AG10803 (cell line): Measurements from ENCODE around the gene ARHGEF28.

Experiments
- DNase-seq: peaks from one replicate; pipeline ENCODE4 v3.0.0; 2010; ENCODE audit warnings: low read depth
- H3K4me3 ChIP-seq: 2 replicates; pipeline ENCODE4 v1.5.1; 2011; ENCODE audit warnings: mild to moderate bottlenecking, low read length, control low read depth
- TF ChIP-seq, protein P1 (sequence below): conservative IDR thresholded peaks from 2 replicates; pipeline ENCODE4 v1.5.1; 2011; ENCODE audit warnings: mild to moderate bottlenecking, low read length, control low read depth, inconsistent platforms

ARHGEF28 gene

DNA sequence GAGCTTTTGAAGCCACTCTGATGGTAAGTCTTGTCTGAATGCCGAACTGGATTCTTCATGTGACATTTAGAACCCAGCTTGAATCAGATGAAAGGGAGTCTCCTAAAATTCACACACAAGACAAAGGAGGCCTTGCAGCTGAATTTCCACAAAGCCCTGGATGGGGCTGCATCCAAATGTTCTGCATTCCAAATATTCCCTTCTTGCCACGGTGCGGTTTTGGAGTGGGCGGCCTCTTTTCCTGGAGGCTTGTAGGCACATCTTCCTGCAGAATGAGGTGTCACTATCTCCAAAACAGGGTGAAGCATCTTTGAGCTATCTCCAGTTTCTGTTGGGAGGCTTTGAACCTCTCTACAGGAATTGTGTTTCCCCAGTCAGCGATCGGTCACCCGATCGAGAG is 342.7 kb downstream of the ARHGEF28 start:
- peak; percentile 55 for DNase-seq
- no peak overlapping the region for H3K4me3 ChIP-seq
- TF ChIP-seq, protein P1, sequence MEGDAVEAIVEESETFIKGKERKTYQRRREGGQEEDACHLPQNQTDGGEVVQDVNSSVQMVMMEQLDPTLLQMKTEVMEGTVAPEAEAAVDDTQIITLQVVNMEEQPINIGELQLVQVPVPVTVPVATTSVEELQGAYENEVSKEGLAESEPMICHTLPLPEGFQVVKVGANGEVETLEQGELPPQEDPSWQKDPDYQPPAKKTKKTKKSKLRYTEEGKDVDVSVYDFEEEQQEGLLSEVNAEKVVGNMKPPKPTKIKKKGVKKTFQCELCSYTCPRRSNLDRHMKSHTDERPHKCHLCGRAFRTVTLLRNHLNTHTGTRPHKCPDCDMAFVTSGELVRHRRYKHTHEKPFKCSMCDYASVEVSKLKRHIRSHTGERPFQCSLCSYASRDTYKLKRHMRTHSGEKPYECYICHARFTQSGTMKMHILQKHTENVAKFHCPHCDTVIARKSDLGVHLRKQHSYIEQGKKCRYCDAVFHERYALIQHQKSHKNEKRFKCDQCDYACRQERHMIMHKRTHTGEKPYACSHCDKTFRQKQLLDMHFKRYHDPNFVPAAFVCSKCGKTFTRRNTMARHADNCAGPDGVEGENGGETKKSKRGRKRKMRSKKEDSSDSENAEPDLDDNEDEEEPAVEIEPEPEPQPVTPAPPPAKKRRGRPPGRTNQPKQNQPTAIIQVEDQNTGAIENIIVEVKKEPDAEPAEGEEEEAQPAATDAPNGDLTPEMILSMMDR: no peak

DNA sequence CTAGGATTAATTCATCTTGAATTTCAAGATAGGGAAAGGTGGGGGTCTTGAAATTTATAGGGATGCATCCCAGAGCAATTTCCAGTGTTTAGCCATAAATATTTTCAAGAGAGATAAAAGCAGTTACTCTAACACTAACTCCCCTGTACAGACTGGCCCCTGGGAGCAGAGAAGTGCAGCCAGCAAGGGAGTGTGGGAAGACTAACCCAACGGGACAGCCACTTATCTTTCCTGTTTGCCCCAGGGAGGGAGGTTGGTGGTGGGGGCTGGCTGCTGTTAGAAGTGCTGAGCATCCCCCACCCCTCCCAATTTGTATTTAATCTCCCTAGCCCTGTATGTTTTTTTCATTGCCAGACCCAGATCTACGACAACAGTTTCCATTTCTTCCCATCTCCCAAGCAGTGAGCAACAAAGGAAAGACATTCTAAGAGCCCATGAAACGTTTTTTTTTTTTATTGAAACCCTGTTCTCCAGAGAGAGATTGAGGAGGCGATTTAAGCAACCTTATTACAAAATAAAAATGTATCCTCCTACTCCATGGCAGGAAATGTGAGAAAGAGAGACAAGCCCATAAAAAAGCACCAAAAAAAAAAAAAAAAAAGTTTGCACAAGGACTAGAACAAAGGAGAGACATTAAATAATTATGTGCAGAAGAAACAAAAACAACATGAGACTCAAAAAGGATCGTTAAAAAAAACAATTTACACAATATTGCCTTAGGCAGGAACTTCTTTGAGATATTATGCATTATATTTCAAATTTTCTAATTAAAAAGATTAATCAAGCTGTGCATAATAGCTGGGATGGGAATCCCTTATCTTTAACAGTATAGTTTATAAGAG is 343.4 kb downstream of the ARHGEF28 start:
- no peak overlapping the region for H3K4me3 ChIP-seq
- DNase-seq: no peak
- TF ChIP-seq, protein P1: no peak

DNA sequence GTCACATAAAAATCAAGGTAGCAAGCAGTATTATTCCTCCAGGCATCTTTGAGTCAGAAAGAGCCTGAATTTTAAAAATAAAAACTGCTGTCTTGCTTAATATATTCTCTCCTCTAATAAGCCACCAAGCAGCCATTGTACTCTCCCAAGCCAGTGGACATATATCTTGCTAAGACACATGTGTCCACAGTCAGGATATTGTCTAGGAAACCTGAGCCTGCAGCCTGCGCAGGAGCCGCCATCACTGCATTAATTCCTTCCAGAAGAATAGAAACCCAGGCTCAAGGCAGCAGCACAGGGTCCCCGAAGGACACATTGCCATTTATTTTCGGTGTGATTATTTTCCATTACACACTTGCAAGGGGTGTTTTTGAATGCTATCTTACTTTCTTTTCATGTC is 345.3 kb downstream of the ARHGEF28 start:
- H3K4me3 ChIP-seq: no peak overlapping the region
- no peak for DNase-seq
- TF ChIP-seq, protein P1: no peak

DNA sequence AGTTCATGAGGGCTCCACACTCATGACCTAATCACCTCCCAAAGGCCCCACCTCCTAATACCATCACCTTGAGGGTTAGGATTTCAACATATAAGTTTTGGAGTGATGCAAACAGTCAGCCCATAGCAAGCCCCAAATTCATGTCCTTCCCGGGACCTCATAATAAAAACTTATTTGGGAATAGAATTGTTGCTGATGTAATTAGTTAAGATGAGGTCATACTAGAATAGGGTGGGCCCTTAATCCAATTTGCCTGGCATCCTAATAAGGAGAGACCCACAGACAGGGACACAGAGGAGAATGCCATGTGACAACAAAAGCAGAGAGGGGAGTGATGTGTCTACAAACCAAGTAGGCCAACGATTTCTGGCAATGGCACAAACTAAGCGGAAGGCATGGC is 347.1 kb downstream of the ARHGEF28 start:
- DNase-seq: no peak
- TF ChIP-seq, protein P1: no peak

DNA sequence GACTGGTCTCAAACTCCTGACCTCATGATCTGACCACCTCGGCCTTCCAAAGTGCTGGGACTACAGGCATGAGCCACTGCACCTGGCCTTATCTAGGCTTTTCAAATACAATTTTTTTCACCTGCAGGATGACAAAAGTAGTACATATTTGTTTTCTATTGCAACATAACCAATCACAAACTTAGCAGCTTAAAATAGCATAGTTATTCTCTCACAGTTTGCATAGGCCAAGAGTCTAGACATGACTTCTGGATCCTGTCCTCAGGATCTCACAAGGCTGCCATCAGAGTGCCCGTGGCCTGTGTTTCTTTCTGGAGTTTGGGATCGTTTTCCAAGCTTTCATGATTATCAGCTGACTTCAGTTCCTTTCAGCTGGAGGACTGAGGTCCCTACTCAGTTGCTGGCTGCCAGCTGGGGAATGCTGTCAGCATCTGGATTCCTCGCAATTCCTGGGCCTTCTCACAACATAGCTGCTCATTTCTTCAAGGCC is 348.9 kb downstream of the ARHGEF28 start:
- TF ChIP-seq, protein P1: no peak
- peak; percentile 51 for DNase-seq
- H3K4me3 ChIP-seq: no peak overlapping the region

More for the DNA sequence above, 347.1 kb downstream of the ARHGEF28 start:
- no peak overlapping the region for H3K4me3 ChIP-seq

DNA sequence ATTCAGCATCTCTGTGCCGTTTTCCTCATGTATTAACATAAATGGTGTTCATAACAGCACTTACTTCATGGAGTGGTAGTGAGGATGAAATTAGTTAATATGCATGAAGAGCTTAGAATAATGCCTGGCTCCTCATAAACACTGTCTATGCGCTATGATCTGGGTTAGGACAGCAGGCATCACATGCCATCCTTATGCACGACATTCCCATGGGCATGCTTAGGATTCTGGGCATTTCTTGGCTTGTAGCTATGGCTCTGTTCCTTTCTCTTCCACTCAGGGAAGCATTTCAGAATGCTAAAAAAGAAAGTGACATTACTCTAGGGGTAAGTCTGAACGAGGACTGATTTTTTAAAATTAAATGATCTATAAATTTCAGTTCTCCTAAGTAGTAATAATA is 349.8 kb downstream of the ARHGEF28 start:
- no peak overlapping the region for H3K4me3 ChIP-seq
- DNase-seq: no peak
- TF ChIP-seq, protein P1: no peak

DNA sequence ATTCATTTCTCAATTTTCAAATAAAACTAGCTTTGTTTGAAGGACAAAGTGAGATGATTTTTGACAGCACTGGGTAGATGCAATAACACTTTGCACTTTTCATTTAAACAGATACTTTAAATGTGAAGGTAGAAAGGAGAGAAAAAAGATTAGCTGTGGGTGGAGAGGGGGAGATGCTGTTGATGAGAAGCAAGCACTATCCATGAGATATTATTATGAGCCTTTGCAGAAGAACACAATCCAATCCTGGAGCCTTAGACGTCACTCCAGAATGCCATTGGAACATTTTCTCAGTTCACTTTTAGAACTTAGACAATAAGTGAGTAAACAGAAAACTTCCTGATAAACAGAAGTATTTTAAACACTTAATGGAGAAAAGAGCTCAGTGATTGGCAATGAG is 351.1 kb downstream of the ARHGEF28 start:
- H3K4me3 ChIP-seq: no peak overlapping the region
- no peak for DNase-seq
- TF ChIP-seq, protein P1: no peak
